Thymus (tissue), 11 donors: ENCODE data around the gene C11orf65. TPM values are rescaled to one million over a fixed set of nuclear protein-coding genes. Genes with fewer than 3 reads are reported as not detected.

Source experiments
- DNase-seq, 9 donors: peaks; one replicate each; pipeline ENCODE4 v3.0.0-alpha.2; 2013; ENCODE audit warnings: low spot score in 9 of 9, low read depth in 6 of 9, missing footprints in 1 of 9
- H3K27ac ChIP-seq, 2 donors: one replicate each; pipeline ENCODE4 v1.5.1; 2013; ENCODE audit warnings: control low read depth in 1 of 2, low read depth in 1 of 2, low read length in 1 of 2, mild to moderate bottlenecking in 1 of 2, moderate library complexity in 1 of 2
- H3K27me3 ChIP-seq, 2 donors: one replicate each; pipeline ENCODE4 v1.5.1; 2013; ENCODE audit warnings: low read length in 1 of 2; ENCODE audit not compliant: control insufficient read depth in 2 of 2, insufficient read depth in 1 of 2
- H3K36me3 ChIP-seq, 2 donors: one replicate each; pipeline ENCODE4 v1.5.1; 2013; ENCODE audit warnings: low read length in 1 of 2, mild to moderate bottlenecking in 1 of 2, moderate library complexity in 1 of 2; ENCODE audit not compliant: control insufficient read depth in 2 of 2, insufficient read depth in 2 of 2
- H3K4me1 ChIP-seq, 2 donors: one replicate each; pipeline ENCODE4 v1.5.1; 2013; ENCODE audit warnings: low read length in 2 of 2; ENCODE audit not compliant: control insufficient read depth in 2 of 2, insufficient read depth in 2 of 2
- H3K4me3 ChIP-seq, 2 donors: one replicate each; pipeline ENCODE4 v1.5.1; 2013; ENCODE audit warnings: low read length in 2 of 2, control low read depth in 1 of 2, mild to moderate bottlenecking in 1 of 2
- H3K9me3 ChIP-seq, 2 donors: one replicate each; pipeline ENCODE4 v1.5.1; 2013; ENCODE audit warnings: low read length in 1 of 2, mild to moderate bottlenecking in 1 of 2; ENCODE audit not compliant: control insufficient read depth in 2 of 2, insufficient read depth in 1 of 2
- WGBS: extraction: QIAGEN DNeasy Blood & Tissue Kit; methylation state at CpG from one replicate; pipeline ENCODE4 v1.1.7; 2013; 5-methylcytosine and 5-hydroxymethylcytosine counted together
- polyA plus RNA-seq: library from polyadenylated mRNA; stranded (reverse); fragments of 200-250 nt; gene quantifications from one replicate; pipeline ENCODE4 v1.2.3, GENCODE V29; 2013
- total RNA-seq: library from RNA; stranded (reverse); fragments of 120-200 nt; gene quantifications from one replicate; pipeline ENCODE4 v1.2.4, GENCODE V29; 2013
- donor health status: healthy.

The C11orf65 gene
- total and polyA plus RNA-seq, 2 donors = 1.4 to 1.8 TPM

DNA sequence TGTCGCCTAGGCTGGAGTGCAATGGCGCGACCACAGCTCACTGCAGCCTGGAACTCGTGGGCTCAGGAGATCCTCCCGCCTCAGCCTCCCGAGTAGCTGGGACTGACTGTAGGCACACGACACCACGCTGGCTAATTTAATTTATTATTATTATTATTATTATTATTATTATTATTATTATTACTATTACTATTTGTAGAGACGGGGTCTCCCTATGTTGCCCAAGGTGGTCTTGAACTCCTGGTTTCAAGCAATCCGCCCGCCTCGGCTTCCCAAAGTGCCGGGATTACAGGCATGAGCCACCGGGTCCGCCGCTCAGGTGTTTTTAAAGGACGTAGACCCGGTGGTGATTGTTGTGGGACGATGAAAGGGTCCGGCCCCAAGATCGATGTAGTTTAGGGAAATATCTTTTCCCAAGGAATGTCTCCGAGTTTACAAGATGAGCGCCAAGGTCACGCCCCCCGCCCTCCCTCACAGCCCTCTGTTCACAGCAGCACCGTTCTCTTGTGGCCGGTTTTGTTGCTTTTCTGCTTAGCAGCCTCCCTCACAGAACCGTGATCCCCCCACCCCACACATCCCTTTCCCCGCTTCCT is 31.6 kb upstream of the C11orf65 start:
- Histone ChIP-seq H3K27ac (peak overlapping the region; percentile 71 to 83), H3K27me3 (no peaks in the 10 kb centered on the region), H3K4me3 (peak overlapping the region; percentile 60 to 70), H3K4me1 (peaks cover 0 to 4% of the 10 kb centered on the region in 2 donors), H3K9me3 (no peaks in the 10 kb centered on the region), H3K36me3 (peaks cover 0 to 3% of the 10 kb centered on the region in 2 donors)
- no peak for DNase-seq
- WGBS = 80% methylated on average over 29 of the region's 29 CpGs

DNA sequence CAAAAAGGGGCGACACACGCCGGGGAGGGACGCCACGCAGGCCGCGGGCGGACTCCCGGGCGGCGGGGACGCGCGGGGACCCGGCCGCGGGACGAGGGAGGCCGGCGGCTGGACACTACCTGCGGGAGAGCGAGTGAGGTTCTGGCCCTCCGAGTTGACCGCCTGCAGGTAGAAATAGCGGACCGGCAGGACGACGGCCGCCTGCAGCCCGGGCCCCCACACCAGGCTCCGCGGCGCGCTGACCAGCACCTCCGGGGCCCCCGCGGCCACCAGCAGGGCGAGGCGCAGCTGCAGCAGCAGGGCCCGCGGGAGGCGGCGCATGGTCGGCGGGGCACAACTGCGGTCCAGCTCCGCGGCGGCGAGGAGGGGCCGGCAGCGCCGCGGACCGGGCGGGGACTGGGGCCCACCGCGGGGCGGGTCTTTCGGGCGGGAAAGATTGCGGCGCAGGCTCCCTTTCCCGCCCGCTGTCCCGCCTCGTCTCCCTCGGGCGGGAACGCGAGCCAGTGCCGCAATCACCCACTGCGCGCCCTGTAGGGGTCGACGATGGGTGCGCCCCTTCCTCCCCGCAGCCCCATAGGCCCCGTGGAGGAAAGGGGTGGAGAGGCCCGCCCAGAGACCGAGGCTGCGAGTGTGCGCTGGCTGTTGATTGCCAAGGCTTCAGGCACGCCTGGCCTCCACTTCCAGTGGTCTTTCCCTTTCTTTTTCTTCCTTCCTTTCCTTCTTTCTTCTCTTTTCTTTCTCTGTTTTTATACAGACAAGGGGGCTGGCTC is 30.9 kb upstream of the C11orf65 start, which contains the start of gene POGLUT3:
TSS of gene POGLUT3 (minus strand) at position 339 of the 770 bp plus-strand sequence. CDS start at position 321, 18 bp downstream.
- under 1% methylated on average over 84 of the region's 84 CpGs for WGBS
- H3K4me1 ChIP-seq = peaks cover 0 to 4% of the 10 kb centered on the region in 2 donors
- peak within 1 kb of the TSS; percentile 83 to 84 for H3K27ac ChIP-seq
- H3K4me3 ChIP-seq = peak within 1 kb of the TSS; percentile 60 to 70
- peak in 6 of 9 donors; percentile 27 to 73 (median 36) for DNase-seq
- peaks cover 0 to 3% of the 10 kb centered on the region in 2 donors for H3K36me3 ChIP-seq
- no peaks in the 10 kb centered on the region for H3K27me3 ChIP-seq
- no peaks in the 10 kb centered on the region for H3K9me3 ChIP-seq

DNA sequence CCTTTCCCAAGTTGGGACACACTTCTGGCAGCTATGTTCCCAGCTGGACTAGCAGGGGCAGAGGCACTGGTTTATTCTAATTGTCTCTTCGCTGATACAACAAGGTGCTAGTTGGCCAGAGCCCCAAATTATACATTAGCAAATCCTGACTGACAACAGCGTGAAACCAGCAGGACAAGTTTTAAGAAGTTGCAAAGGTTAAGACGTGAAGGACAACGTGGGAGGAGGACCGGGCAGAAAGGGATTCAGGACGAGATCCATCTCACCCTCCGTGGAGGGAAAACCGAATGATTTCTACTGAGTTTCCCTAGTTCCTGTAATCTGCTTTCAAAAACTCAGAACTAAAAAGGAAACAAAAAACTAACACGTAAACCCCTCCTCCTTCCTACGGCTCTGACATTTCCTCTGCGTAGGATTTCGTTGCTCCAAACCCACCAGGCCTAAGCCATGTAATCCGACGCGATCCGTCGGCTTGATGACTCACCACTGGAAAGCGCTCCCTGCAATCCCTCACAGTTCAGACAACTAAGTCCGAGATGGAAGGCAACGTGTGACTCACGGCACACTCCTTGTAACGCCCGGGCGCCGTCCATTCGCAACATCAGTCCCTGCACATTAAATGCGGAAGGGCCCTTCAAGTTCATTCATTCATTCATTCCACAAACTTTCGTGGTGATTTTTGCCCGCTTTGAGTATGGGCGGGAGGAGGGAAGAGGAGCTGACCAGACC is 30.2 kb upstream of the C11orf65 start:
- Histone ChIP-seq H3K27ac (peak overlapping the region; percentile 83 to 84), H3K4me3 (peak overlapping the region; percentile 55 to 70), H3K36me3 (peaks cover 0 to 3% of the 10 kb centered on the region in 2 donors), H3K4me1 (peaks cover 0 to 4% of the 10 kb centered on the region in 2 donors), H3K9me3 (no peaks in the 10 kb centered on the region), H3K27me3 (no peaks in the 10 kb centered on the region)
- 5% methylated on average over 30 of the region's 30 CpGs for WGBS
- DNase-seq = peak; percentile 52 to 84 (median 61)

DNA sequence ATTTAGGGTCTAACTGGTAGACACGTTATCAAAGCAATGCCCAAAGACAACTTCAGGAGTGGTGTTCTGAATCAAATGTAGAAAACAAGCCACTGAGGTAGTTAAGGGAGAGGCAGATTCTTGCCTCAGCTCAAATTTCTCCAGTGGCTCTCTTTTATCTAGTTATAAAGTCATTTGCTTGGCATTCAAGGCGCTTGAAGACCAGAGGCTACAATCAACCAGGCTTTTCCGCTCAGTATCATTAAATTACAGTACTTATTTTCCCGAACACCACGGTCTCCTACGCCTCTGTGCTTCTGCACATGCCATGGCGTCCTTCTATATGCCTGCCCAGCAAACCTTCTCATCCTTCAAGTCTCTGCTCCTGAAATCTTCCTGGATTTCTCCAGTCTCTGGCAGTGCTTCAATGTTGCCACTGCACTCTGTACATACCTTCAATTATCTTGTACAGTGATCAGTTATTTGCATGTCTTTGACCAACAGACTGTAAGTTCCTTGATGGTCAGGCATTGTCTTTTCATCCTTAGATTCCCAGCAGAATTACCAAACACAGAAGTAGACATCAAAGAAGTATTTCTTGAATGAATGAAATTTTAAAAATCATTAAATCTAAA is 29.4 kb upstream of the C11orf65 start:
- 93% methylated on average over 7 of the region's 7 CpGs for WGBS
- peak in 1 of 9 donors; percentile 8 for DNase-seq
- Histone ChIP-seq H3K4me3 (no peak overlapping the region), H3K27ac (peak overlapping the region; percentile 12 to 84), H3K4me1 (peaks cover 0 to 4% of the 10 kb centered on the region in 2 donors), H3K36me3 (peaks cover 0 to 3% of the 10 kb centered on the region in 2 donors), H3K9me3 (no peaks in the 10 kb centered on the region), H3K27me3 (no peaks in the 10 kb centered on the region)

DNA sequence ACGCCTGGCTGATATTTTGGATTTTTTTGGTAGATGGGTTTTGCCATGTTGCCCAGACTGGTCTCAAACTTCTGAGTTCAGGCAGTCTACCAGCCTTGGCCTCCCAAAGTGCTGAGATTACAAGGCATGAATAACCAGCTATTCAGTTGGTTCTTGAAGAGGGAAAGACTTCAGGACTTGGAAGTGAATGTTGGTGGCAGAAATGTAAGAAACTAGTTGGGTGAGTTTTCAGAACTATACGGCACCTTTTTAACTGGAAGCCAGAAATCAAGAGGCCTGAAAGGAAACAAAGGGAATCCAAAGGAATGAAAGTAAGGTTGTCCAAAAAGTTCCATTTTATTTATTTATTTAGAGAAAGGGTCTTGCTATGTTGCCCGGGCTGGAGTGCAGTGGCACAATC is 28.0 kb upstream of the C11orf65 start:
- 97% methylated on average over 3 of the region's 3 CpGs for WGBS
- Histone ChIP-seq H3K27ac (no peak overlapping the region), H3K36me3 (peaks cover 3 to 4% of the 10 kb centered on the region in 2 donors), H3K4me1 (peaks cover 0 to 4% of the 10 kb centered on the region in 2 donors), H3K4me3 (no peak overlapping the region), H3K9me3 (no peaks in the 10 kb centered on the region), H3K27me3 (no peaks in the 10 kb centered on the region)
- DNase-seq = no peak

DNA sequence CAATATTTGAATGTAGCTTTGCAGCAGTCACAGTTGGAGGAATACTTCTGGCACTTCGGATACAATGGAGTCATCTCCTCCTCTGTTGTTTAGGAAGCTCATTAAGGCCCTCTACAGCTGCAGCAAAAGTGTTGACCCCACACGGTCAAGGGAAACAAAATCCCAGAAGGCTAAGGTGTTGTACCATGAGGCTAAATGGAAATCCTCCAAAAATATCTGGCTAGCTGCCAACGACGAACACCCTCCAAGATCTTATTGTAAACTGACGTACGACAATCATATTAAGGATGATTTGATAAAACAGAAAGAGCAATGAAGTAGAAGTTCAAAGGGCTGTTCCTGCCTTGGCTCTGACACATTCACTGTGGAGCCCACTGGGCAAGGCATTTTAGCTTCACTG is 26.9 kb upstream of the C11orf65 start:
- no peak overlapping the region for H3K27ac ChIP-seq

GRCh38 chr11:108491936-108492335 is 24.6 kb upstream of the C11orf65 start:
- DNase-seq = no peak
- 95% methylated on average over 3 of the region's 3 CpGs for WGBS
- peaks cover 11 to 12% of the 10 kb centered on the region in 2 donors for H3K36me3 ChIP-seq
- H3K4me1 ChIP-seq = no peaks in the 10 kb centered on the region
- no peaks in the 10 kb centered on the region for H3K27me3 ChIP-seq
- no peak overlapping the region for H3K27ac ChIP-seq
- no peak overlapping the region for H3K4me3 ChIP-seq
- no peaks in the 10 kb centered on the region for H3K9me3 ChIP-seq

More for the DNA sequence above, 26.9 kb upstream of the C11orf65 start:
- H3K27me3 ChIP-seq = no peaks in the 10 kb centered on the region
- no peaks in the 10 kb centered on the region for H3K9me3 ChIP-seq
- H3K36me3 ChIP-seq = peaks cover 4 to 8% of the 10 kb centered on the region in 2 donors
- DNase-seq = no peak
- 95% methylated on average over 6 of the region's 6 CpGs for WGBS
- H3K4me3 ChIP-seq = no peak overlapping the region
- H3K4me1 ChIP-seq = peaks cover 0 to 4% of the 10 kb centered on the region in 2 donors

DNA sequence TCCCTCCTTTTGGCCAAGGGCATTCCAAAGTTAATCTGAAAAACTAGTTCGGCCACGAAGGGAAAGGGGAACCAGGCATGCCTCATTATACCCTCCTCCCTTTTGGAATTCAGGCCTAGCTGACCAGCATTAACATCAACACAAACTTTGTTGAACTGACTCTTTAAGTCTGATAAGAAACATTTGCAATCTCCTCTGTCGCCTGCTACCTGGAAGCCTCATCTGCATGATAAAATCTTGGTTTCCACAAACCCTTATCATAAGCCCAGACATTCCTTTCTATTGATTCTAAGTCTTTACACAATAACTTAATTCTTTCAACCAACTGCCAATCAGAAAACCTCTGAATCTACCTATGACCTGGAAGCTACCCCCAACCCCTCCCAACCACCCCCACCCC is 19.5 kb upstream of the C11orf65 start:
- no peak for DNase-seq
- Histone ChIP-seq H3K4me3 (no peak overlapping the region), H3K27me3 (no peaks in the 10 kb centered on the region), H3K36me3 (peaks cover 25 to 27% of the 10 kb centered on the region in 2 donors), H3K4me1 (no peaks in the 10 kb centered on the region), H3K27ac (no peak overlapping the region), H3K9me3 (no peaks in the 10 kb centered on the region)
- WGBS = 99% methylated on average over 3 of the region's 3 CpGs
